Skin epidermis (tissue), 12 donors: ENCODE measurements around the gene POC5.
A peak's percentile ranks its signal among the peaks of the same experiment; 100 is the strongest.
"Not testable (repeated sequence)": the region's sequence is repeated elsewhere in the genome, so short reads cannot be mapped to it uniquely, and the experiment has no call there.

Experiments used
- H3K27ac ChIP-seq, 21 experiments: fragments of 200-600 bp; sonication (generic) in 11 of 21; one replicate each; pipeline ENCODE4 v1.5.0; 2020; ENCODE audit warnings: mild to moderate bottlenecking in 3 of 21, inconsistent platforms in 2 of 21, moderate library complexity in 2 of 21
- H3K4me3 ChIP-seq, 7 experiments: fragments of 200-600 bp; sonication (generic) in 2 of 7; one replicate each; pipeline ENCODE4 v1.5.0; 2020; ENCODE audit warnings: inconsistent platforms in 2 of 7, mild to moderate bottlenecking in 2 of 7, moderate library complexity in 1 of 7

The POC5 gene

GRCh38 chr5:75710637-75711036 lies 6.6 kb downstream of the POC5 start:
- Histone ChIP-seq H3K4me3 (no peak overlapping the region), H3K27ac (peak overlapping the region in 1 of 21 experiments; percentile 27)

DNA sequence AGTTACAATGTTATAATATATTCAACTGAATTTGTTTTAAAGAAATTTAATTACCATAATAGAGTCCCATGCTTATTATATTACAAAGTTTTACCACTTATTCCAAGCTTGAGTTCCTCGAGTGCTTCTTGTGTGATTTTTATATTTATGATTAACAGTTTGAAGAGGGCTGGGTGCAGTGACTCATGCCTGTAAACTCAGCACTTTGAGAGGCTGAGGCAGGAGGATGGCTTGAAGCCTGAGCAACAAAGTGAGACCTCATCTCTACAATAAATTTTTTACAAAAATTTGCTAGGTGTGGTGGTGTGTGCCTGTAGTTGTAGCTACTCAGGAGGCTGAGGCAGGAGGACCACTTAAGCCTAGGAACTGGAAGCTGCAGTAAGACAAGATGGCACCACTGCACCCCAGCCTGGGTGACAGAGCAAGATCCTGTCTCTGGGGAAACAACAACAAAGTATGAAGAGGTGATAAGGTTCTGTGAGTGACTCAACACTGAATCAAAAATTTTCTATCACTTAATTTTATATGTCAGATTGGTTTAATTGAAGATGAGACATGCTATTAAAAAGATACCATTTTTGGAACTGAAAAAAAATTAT lies 9.2 kb downstream of the POC5 start:
- Histone ChIP-seq H3K27ac (no peak overlapping the region), H3K4me3 (no peak overlapping the region)

GRCh38 chr5:75706775-75707174 lies 10.5 kb downstream of the POC5 start:
- Histone ChIP-seq H3K4me3 (no peak overlapping the region), H3K27ac (no peak overlapping the region)

GRCh38 chr5:75706016-75706415 lies 11.2 kb downstream of the POC5 start:
- H3K27ac ChIP-seq, result no peak overlapping the region
- H3K4me3 ChIP-seq, result no peak overlapping the region

- Histone ChIP-seq H3K27ac (no peak overlapping the region), H3K4me3 (no peak overlapping the region)
These were observed 15.4 kb downstream of the POC5 start for GRCh38 chr5:75701856-75702255.

DNA sequence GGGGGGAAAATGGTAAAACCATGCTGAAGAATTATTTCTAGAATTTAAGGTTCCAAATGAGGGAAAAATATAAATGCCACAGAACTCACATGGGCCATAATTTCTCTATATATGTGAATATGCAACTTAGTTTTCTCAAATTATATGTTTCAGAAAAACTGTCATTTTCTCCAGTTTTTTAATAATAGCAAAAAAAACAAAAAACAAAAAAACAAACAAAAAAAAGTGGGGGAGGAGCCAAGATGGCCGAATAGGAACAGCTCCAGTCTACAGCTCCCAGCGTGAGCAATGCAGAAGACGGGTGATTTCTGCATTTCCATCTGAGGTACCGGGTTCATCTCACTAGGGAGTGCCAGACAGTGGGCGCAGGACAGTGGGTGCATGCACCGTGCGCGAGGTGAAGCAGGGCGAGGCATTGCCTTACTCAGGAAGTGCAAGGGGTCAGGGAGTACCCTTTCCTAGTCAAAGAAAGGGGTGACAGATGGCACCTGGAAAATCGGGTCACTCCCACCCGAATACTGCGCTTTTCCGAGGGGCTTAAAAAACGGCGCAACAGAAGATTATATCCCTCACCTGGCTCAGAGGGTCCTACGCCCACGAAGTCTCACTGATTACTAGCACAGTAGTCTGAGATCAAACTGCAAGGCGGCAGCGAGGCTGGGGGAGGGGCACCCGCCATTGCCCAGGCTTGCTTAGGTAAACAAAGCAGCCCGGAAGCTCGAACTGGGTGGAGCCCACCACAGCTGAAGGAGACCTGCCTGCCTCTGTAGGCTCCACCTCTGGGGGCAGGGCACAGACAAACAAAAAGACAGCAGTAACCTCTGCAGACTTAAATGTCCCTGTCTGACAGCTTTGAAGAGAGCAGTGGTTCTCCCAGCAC lies 21.5 kb downstream of the POC5 start:
- not testable (repeated sequence) for H3K4me3 ChIP-seq

GRCh38 chr5:75694781-75695180 lies 22.5 kb downstream of the POC5 start:
- Histone ChIP-seq H3K27ac (no peak overlapping the region), H3K4me3 (no peak overlapping the region)

More for the DNA sequence above, 21.5 kb downstream of the POC5 start:
- H3K27ac ChIP-seq, result not testable (repeated sequence)

GRCh38 chr5:75690669-75691068 lies 26.6 kb downstream of the POC5 start:
- H3K27ac ChIP-seq, result no peak overlapping the region
- no peak overlapping the region for H3K4me3 ChIP-seq

- H3K27ac ChIP-seq, result no peak overlapping the region
- no peak overlapping the region for H3K4me3 ChIP-seq
These were observed 30.8 kb downstream of the POC5 start for GRCh38 chr5:75686480-75686879.

DNA sequence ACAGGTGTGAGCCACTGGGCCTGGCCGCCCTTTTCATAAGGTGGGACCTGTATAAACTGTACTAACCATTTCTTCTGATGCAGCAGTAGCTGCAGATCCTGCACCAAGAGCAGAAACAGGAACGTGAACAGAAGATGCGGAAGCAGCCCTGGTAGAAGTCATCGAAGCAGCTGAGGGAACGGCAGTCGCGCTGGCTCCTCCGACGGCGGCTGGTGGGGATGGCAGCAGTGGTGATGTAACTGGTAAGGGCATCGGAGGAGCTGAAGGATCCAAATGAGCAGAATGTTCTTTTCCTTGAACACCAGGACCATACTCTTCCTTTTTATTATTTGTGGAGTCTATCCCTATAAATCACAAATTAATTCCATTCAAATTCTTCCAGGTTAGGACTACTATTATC lies 32.1 kb downstream of the POC5 start:
- no peak overlapping the region for H3K4me3 ChIP-seq
- no peak overlapping the region for H3K27ac ChIP-seq

- H3K4me3 ChIP-seq, result no peak overlapping the region
- H3K27ac ChIP-seq, result peak overlapping the region in 2 of 21 experiments; percentile 20 to 42
These were observed 36.0 kb downstream of the POC5 start for GRCh38 chr5:75681125-75681830.

- Histone ChIP-seq H3K27ac (peak overlapping the region in 7 of 21 experiments; percentile 8 to 66 (median 56)), H3K4me3 (no peak overlapping the region)
These were observed 39.1 kb downstream of the POC5 start for GRCh38 chr5:75678155-75678554.

GRCh38 chr5:75677607-75678006 lies 39.6 kb downstream of the POC5 start:
- Histone ChIP-seq H3K4me3 (no peak overlapping the region), H3K27ac (peak overlapping the region in 7 of 21 experiments; percentile 8 to 66 (median 56))

DNA sequence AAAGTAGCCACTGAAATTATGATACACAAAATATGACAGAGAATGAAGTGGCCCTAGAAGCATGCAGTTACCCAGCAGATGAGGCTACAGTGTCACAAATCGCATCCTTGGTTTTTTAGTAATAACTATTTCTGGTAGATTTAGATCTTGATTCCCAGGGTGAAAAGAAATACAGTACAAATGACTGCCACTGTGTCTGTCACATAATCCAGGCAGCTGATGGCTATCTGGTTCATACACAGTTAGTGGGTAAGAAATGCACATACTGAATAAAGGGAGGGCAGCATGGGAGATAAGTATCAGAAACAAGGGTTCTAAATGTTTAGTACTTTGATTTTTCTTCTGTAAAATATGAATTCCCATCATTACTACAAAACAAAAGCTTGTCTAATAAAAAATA lies 41.5 kb downstream of the POC5 start:
- H3K27ac ChIP-seq, result no peak overlapping the region

DNA sequence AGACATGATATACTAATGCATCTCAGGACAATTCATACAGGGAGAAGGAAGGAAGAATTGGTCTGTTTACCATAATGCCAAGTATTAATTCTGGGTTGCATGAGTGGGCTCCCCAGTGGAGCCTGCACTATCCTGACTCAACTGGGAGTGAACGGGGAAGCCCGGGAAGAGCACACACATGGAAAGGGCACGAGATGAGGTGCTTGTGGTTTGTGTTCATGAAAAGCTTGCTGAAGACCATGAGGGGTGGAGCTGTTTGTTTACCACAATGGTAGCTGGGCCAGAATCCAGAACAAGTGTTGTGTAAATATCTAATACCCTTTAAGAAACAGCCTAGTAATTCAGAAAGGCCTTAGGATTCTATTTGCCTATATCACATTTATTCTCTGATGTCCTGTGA lies 44.6 kb downstream of the POC5 start:
- Histone ChIP-seq H3K27ac (no peak overlapping the region), H3K4me3 (no peak overlapping the region)

More for the DNA sequence above, 41.5 kb downstream of the POC5 start:
- no peak overlapping the region for H3K4me3 ChIP-seq

DNA sequence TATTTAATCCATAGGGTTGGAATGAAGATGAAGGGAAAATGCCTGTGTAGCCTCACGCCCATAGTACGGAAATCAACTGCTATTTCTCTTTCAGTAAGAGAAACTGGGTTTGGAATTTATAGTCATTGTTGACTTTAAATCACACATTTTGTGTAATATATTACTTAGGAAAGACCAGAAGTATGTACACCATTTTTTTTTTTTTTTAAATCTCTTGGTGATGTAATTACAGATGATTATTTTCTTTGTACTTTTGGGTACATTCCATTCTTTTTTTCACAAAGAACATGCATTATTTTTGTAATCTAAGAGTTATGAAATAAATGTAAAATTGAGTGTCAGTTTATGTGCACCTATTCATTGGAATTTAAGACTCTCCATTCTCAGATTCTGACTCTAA lies 45.7 kb downstream of the POC5 start:
- Histone ChIP-seq H3K4me3 (no peak overlapping the region), H3K27ac (no peak overlapping the region)

DNA sequence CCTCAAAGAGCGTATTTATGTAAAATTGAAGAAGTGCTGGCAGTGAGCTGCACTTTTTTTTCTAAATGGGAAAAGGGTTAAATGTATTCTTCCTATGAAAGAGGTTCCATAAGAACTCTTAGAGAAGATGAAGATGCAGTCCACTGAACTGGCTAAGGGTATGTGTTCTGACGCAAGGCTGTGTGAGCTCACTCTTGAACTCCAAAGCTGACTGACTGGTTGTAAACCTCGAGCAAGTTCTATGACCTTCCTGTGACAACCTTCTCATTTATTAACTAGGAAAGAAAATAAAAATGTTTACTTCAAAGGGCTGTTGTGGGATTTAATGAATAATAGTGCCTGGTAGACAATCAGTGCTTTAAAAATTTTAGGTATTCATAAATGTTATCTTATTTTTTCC lies 46.7 kb downstream of the POC5 start:
- H3K27ac ChIP-seq, result no peak overlapping the region

GRCh38 chr5:75668977-75669689 lies 48.1 kb downstream of the POC5 start:
- H3K27ac ChIP-seq, result peak overlapping the region in 12 of 21 experiments; percentile 18 to 85 (median 56)
- H3K4me3 ChIP-seq, result peak overlapping the region in 2 of 7 experiments; percentile 7 to 21

More for the DNA sequence above, 46.7 kb downstream of the POC5 start:
- H3K4me3 ChIP-seq, result no peak overlapping the region

DNA sequence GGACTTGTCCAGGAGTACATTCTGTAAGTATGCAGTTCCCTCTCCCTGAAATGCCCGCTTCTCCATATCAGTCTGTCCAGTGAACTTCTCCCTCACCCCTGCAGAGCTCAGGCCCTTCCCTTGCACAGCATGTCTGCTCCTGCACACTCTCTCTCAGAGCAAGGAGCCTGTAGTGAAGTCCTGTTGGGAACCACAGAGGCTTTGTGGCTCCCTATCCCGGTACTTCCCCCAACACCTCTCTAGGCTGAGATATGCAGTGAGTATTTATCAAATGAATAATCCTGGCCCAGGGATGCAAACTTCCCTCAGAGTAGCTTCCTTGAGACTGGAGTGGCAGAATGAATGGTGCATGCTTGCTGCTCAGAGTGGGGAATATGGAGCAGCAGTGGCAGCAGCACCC lies 48.8 kb downstream of the POC5 start:
- H3K27ac ChIP-seq, result peak overlapping the region in 7 of 21 experiments; percentile 43 to 85 (median 63)
- H3K4me3 ChIP-seq, result no peak overlapping the region

DNA sequence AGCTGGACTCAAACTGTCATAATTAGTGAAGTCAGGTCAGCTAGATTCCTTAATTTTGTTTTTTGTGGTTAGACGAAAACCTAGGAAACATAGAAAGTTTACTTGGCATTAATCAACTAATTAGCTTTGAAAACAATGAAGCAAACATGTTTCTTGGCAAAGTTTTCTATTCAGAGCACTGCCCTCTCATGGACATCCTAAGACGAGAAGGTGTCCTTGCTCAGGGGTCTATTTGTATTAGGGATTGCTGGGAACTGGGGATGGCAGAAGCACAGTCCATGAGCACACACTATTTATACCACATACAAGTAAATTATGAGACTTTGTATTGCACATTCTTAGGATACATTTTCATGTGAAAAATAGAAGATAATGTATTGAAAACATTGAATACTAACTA lies 49.7 kb downstream of the POC5 start:
- no peak overlapping the region for H3K4me3 ChIP-seq
- H3K27ac ChIP-seq, result no peak overlapping the region
